ENCODE results near the gene C2CD2.
A peak's percentile ranks its signal among the peaks of the same experiment; 100 is the strongest.

Gene C2CD2

GRCh38 chr21:41927727-41928409 lies 25.9 kb downstream of the C2CD2 start:
- Histone ChIP-seq H3K27me3 (replicated peaks; ENCODE audit: control insufficient read depth, insufficient read depth, low read length) (no peaks in the 10 kb centered on the region), H3K9me3 (ENCODE audit: control insufficient read depth, low read length) (no peaks in the 10 kb centered on the region), H3K4me1 (ENCODE audit: control insufficient read depth, insufficient read depth, low read length) (peaks cover 73% of the 10 kb centered on the region), H3K9ac (ENCODE audit: low read length) (no peak overlapping the region), H3K36me3 (ENCODE audit: control insufficient read depth, insufficient read depth, low read length, severe bottlenecking) (peaks cover 7% of the 10 kb centered on the region), H3K4me3 (ENCODE audit: low read length) (no peak overlapping the region)
- no peak for DNase-seq (ENCODE audit: low read depth)

DNA sequence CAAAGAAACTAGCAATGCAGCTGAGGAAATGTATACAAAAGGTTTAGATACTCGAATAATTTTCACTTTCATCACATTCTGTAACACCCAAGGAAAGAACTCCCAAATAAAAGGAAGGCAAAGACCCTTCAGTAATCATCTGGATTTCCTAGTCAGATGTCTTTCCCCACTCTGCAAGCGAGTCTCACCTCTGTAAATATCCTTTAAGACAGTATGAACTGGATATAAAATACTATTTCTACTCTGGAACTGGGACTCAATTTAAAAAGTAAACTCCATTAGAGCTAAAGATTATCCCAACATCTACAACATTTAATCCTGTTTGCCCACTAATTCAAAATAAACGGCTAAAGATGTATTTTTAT lies 27.0 kb downstream of the C2CD2 start:
- Histone ChIP-seq H3K27me3 (replicated peaks; ENCODE audit: control insufficient read depth, insufficient read depth, low read length) (no peaks in the 10 kb centered on the region), H3K9me3 (ENCODE audit: control insufficient read depth, low read length) (no peaks in the 10 kb centered on the region), H3K36me3 (ENCODE audit: control insufficient read depth, insufficient read depth, low read length, severe bottlenecking) (peaks cover 7% of the 10 kb centered on the region), H3K9ac (ENCODE audit: low read length) (peak overlapping the region; percentile 89), H3K4me1 (ENCODE audit: control insufficient read depth, insufficient read depth, low read length) (peaks cover 73% of the 10 kb centered on the region), H3K4me3 (ENCODE audit: low read length) (peak overlapping the region; percentile 74)
- no peak for DNase-seq (ENCODE audit: low read depth)

GRCh38 chr21:41926117-41926806 lies 27.6 kb downstream of the C2CD2 start:
- Histone ChIP-seq H3K9me3 (ENCODE audit: control insufficient read depth, low read length) (no peaks in the 10 kb centered on the region), H3K9ac (ENCODE audit: low read length) (peak overlapping the region; percentile 89), H3K36me3 (ENCODE audit: control insufficient read depth, insufficient read depth, low read length, severe bottlenecking) (peaks cover 7% of the 10 kb centered on the region), H3K27me3 (replicated peaks; ENCODE audit: control insufficient read depth, insufficient read depth, low read length) (no peaks in the 10 kb centered on the region), H3K4me3 (ENCODE audit: low read length) (peak overlapping the region; percentile 74), H3K4me1 (ENCODE audit: control insufficient read depth, insufficient read depth, low read length) (peaks cover 76% of the 10 kb centered on the region)
- peak; percentile 65 for DNase-seq (ENCODE audit: low read depth)

GRCh38 chr21:41925767-41926116 lies 28.1 kb downstream of the C2CD2 start:
- H3K9me3 ChIP-seq (ENCODE audit: control insufficient read depth, low read length), result no peaks in the 10 kb centered on the region
- H3K36me3 ChIP-seq (ENCODE audit: control insufficient read depth, insufficient read depth, low read length, severe bottlenecking), result peaks cover 8% of the 10 kb centered on the region
- peak overlapping the region; percentile 89 for H3K9ac ChIP-seq (ENCODE audit: low read length)
- peak overlapping the region; percentile 74 for H3K4me3 ChIP-seq (ENCODE audit: low read length)
- no peaks in the 10 kb centered on the region for H3K27me3 ChIP-seq (replicated peaks; ENCODE audit: control insufficient read depth, insufficient read depth, low read length)
- H3K4me1 ChIP-seq (ENCODE audit: control insufficient read depth, insufficient read depth, low read length), result peaks cover 71% of the 10 kb centered on the region
- no peak for DNase-seq (ENCODE audit: low read depth)

DNA sequence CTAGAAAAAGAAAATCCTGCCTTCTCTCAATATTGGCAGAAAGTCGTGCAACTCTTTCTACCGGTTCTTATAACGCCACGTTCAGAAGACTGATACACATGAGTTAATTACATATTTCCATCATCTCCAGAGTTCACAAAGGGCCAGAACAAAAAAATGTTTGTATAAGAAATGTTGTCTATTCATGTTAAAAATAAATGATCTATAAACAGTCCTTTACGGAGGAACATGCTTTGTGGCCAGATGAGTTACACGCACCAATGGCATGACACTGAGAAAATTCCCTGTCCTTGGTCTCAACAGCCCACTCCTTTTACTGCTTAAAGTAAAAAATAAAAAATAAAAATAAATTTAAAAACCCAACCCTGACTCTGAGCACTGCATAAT lies 29.5 kb downstream of the C2CD2 start:
- Histone ChIP-seq H3K9ac (ENCODE audit: low read length) (peak overlapping the region; percentile 89), H3K4me1 (ENCODE audit: control insufficient read depth, insufficient read depth, low read length) (peaks cover 61% of the 10 kb centered on the region), H3K36me3 (ENCODE audit: control insufficient read depth, insufficient read depth, low read length, severe bottlenecking) (peaks cover 14% of the 10 kb centered on the region), H3K27me3 (replicated peaks; ENCODE audit: control insufficient read depth, insufficient read depth, low read length) (no peaks in the 10 kb centered on the region), H3K4me3 (ENCODE audit: low read length) (peak overlapping the region; percentile 70), H3K9me3 (ENCODE audit: control insufficient read depth, low read length) (no peaks in the 10 kb centered on the region)
- DNase-seq (ENCODE audit: low read depth), result peak; percentile 22

- Histone ChIP-seq H3K4me3 (ENCODE audit: low read length) (peak overlapping the region; percentile 70), H3K27me3 (replicated peaks; ENCODE audit: control insufficient read depth, insufficient read depth, low read length) (no peaks in the 10 kb centered on the region), H3K9me3 (ENCODE audit: control insufficient read depth, low read length) (no peaks in the 10 kb centered on the region), H3K36me3 (ENCODE audit: control insufficient read depth, insufficient read depth, low read length, severe bottlenecking) (peaks cover 19% of the 10 kb centered on the region), H3K9ac (ENCODE audit: low read length) (peak overlapping the region; percentile 89), H3K4me1 (ENCODE audit: control insufficient read depth, insufficient read depth, low read length) (peaks cover 59% of the 10 kb centered on the region)
- peak; percentile 19 for DNase-seq (ENCODE audit: low read depth)
Observed at GRCh38 chr21:41923631-41924367, 30.0 kb downstream of the C2CD2 start.

DNA sequence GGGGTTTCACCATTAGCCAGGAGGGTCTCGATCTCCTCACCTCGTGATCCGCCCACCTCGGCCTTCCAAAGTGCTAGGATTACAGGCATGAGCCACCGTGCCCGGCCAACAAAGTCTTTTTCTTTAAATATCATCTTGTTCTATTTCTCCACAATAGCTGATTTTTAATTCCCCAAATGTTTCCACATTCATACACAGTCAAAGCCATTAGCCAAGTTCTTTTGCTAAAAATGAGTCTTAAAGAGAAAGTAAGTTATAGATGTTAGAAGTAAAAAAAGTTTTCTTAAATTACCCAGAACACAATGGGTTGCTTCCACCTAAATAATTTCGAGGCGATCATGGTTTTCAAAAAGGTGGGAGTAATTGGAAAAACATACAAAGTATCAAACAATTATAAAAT lies 30.6 kb downstream of the C2CD2 start:
- peak overlapping the region; percentile 70 for H3K4me3 ChIP-seq (ENCODE audit: low read length)
- H3K9ac ChIP-seq (ENCODE audit: low read length), result peak overlapping the region; percentile 89
- no peaks in the 10 kb centered on the region for H3K9me3 ChIP-seq (ENCODE audit: control insufficient read depth, low read length)
- no peaks in the 10 kb centered on the region for H3K27me3 ChIP-seq (replicated peaks; ENCODE audit: control insufficient read depth, insufficient read depth, low read length)
- peaks cover 22% of the 10 kb centered on the region for H3K36me3 ChIP-seq (ENCODE audit: control insufficient read depth, insufficient read depth, low read length, severe bottlenecking)
- DNase-seq (ENCODE audit: low read depth), result no peak
- peaks cover 59% of the 10 kb centered on the region for H3K4me1 ChIP-seq (ENCODE audit: control insufficient read depth, insufficient read depth, low read length)

- H3K9me3 ChIP-seq (ENCODE audit: control insufficient read depth, low read length), result no peaks in the 10 kb centered on the region
- H3K4me1 ChIP-seq (ENCODE audit: control insufficient read depth, insufficient read depth, low read length), result peaks cover 55% of the 10 kb centered on the region
- H3K9ac ChIP-seq (ENCODE audit: low read length), result no peak overlapping the region
- no peak overlapping the region for H3K4me3 ChIP-seq (ENCODE audit: low read length)
- no peaks in the 10 kb centered on the region for H3K27me3 ChIP-seq (replicated peaks; ENCODE audit: control insufficient read depth, insufficient read depth, low read length)
- peaks cover 44% of the 10 kb centered on the region for H3K36me3 ChIP-seq (ENCODE audit: control insufficient read depth, insufficient read depth, low read length, severe bottlenecking)
- DNase-seq (ENCODE audit: low read depth), result no peak
Observed at GRCh38 chr21:41921021-41921420, 32.8 kb downstream of the C2CD2 start.

DNA sequence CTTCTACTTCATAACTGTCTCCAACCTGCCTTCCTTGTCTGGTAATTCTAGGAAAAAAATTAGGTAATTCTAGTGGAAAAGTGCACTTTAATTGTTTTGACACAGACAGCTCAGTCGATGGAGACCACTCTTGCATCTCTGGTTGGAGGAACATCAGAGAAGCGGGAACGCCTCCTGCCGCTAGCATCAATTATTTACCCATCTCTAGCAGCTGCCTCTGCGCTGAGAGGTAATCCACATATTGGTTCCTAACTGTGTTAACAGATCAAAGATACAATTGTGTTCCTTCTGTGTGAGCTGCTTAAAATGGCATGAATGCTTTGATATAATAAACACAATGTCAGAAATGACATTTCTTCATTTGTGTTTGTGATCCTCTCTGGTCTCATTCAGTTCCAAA lies 33.3 kb downstream of the C2CD2 start:
- no peak overlapping the region for H3K9ac ChIP-seq (ENCODE audit: low read length)
- no peak for DNase-seq (ENCODE audit: low read depth)
- no peak overlapping the region for H3K4me3 ChIP-seq (ENCODE audit: low read length)
- peaks cover 49% of the 10 kb centered on the region for H3K36me3 ChIP-seq (ENCODE audit: control insufficient read depth, insufficient read depth, low read length, severe bottlenecking)
- peaks cover 2% of the 10 kb centered on the region for H3K9me3 ChIP-seq (ENCODE audit: control insufficient read depth, low read length)
- no peaks in the 10 kb centered on the region for H3K27me3 ChIP-seq (replicated peaks; ENCODE audit: control insufficient read depth, insufficient read depth, low read length)
- peaks cover 53% of the 10 kb centered on the region for H3K4me1 ChIP-seq (ENCODE audit: control insufficient read depth, insufficient read depth, low read length)

- H3K9me3 ChIP-seq (ENCODE audit: control insufficient read depth, low read length), result peaks cover 2% of the 10 kb centered on the region
- H3K27me3 ChIP-seq (replicated peaks; ENCODE audit: control insufficient read depth, insufficient read depth, low read length), result no peaks in the 10 kb centered on the region
- peaks cover 47% of the 10 kb centered on the region for H3K4me1 ChIP-seq (ENCODE audit: control insufficient read depth, insufficient read depth, low read length)
- no peak overlapping the region for H3K4me3 ChIP-seq (ENCODE audit: low read length)
- no peak for DNase-seq (ENCODE audit: low read depth)
- no peak overlapping the region for H3K9ac ChIP-seq (ENCODE audit: low read length)
- peaks cover 53% of the 10 kb centered on the region for H3K36me3 ChIP-seq (ENCODE audit: control insufficient read depth, insufficient read depth, low read length, severe bottlenecking)
Observed at GRCh38 chr21:41919666-41920398, 34.0 kb downstream of the C2CD2 start.
